Type B pancreatic cell (in vitro differentiated cells): ENCODE measurements around the gene ETV4. TPM values are rescaled to one million over a fixed set of nuclear protein-coding genes. Genes with fewer than 3 reads are reported as not detected.

Source experiments
- DNase-seq: peaks from one replicate; pipeline ENCODE4 v3.0.0; 2021; ENCODE audit warnings: mixed read lengths; ENCODE audit not compliant: unreplicated experiment; ENCODE audit errors: extremely low spot score
- H3K27ac Mint-ChIP-seq: 2 replicates; pipeline ENCODE4 v1.8.0; 2021; ENCODE audit warnings: mild to moderate bottlenecking, mixed read lengths
- H3K27me3 Mint-ChIP-seq: 2 replicates; pipeline ENCODE4 v1.8.0; 2021; ENCODE audit warnings: mixed read lengths
- H3K36me3 Mint-ChIP-seq: 2 replicates; pipeline ENCODE4 v1.8.0; 2021; ENCODE audit warnings: mixed read lengths
- H3K4me1 Mint-ChIP-seq: one replicate; pipeline ENCODE4 v1.8.0; 2021; ENCODE audit warnings: mixed read lengths; ENCODE audit not compliant: unreplicated experiment
- H3K4me3 Mint-ChIP-seq: 2 replicates; pipeline ENCODE4 v1.8.0; 2021; ENCODE audit warnings: mild to moderate bottlenecking, mixed read lengths
- H3K9me3 Mint-ChIP-seq: 2 replicates; pipeline ENCODE4 v1.8.0; 2021; ENCODE audit warnings: mixed read lengths
- CTCF ChIP-seq: fragments of 200-600 bp; sonication (generic); conservative IDR thresholded peaks from 2 replicates; pipeline ENCODE4 v1.5.0; 2021; ENCODE audit warnings: antibody characterized with exemption, mild to moderate bottlenecking
- total RNA-seq: library from RNA; stranded (reverse); gene quantifications from 2 replicates; pipeline ENCODE4 v1.2.1, GENCODE V29; 2021; ENCODE audit warnings: low replicate concordance

The ETV4 gene
- total RNA-seq, 1 donor from 2014 or later: 18.3 TPM

GRCh38 chr17:43531955-43532354 lies 14.2 kb downstream of the ETV4 start:
- no peak overlapping the region for H3K27ac Mint-ChIP-seq
- H3K4me3 Mint-ChIP-seq: no peak overlapping the region
- no peak for TF ChIP-seq CTCF
- no peaks in the 10 kb centered on the region for H3K27me3 Mint-ChIP-seq
- DNase-seq: no peak
- H3K4me1 Mint-ChIP-seq: peaks cover 26% of the 10 kb centered on the region
- H3K36me3 Mint-ChIP-seq: peaks cover 7% of the 10 kb centered on the region
- H3K9me3 Mint-ChIP-seq: no peaks in the 10 kb centered on the region

DNA sequence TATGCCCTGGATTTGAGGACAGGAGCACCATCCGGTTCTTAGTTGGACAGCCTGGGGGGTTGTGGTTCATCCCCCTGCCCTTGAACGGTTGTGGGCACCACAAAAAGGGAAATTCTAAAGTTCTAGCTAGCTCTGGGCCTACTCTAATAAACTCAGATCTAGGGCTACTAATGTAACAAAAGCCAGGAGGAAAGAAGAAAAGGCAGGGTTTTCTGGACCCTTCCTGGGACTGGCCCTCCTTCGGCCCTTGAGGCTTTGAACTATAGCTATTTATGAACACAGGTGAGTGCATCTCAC lies 15.1 kb downstream of the ETV4 start:
- no peak for DNase-seq
- Mint-ChIP-seq H3K36me3 (peaks cover 8% of the 10 kb centered on the region), H3K27me3 (no peaks in the 10 kb centered on the region), H3K27ac (peak overlapping the region; percentile 85), H3K9me3 (no peaks in the 10 kb centered on the region), H3K4me3 (peak overlapping the region; percentile 74), H3K4me1 (peaks cover 22% of the 10 kb centered on the region)
- TF ChIP-seq CTCF: no peak

DNA sequence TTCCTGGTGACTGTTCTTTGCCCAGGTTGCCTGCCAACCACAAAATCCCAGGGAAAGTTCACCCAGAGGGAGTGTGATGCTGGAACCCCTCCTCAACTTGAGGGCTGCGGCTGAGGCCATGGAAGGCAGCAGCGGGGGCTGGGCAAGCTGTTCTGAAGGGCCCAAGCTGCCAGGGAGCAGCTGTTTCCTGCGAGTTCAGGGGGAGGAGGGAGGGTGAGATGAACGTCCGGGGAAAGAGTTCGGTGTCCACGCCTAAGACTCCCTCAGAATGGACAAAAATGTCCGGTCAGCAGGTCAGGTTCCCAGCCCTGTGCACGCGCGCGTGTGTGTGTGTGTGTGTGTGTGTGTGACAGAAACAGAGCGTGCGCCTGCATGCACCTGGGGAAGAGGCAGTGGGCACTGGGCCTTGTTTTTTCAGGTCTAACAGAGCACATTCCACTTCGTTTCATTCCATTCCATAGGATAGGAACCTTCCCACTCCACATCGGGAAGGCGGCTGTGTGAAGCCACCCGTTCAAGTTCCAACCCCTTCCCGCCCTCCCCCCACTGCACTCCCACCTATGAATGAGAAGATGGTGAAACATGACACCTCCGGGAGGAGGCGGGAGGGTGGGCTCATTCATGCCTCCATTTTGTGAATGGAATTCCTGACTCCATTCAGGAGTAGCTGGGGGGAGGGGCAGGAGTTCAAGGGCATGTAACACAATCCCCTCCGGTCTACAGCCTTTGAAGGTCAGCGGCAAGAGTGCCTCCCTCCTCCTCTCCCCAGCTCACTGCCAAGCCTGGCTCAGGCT lies 15.7 kb downstream of the ETV4 start:
- TF ChIP-seq CTCF: no peak
- Mint-ChIP-seq H3K4me3 (peak overlapping the region; percentile 74), H3K27me3 (no peaks in the 10 kb centered on the region), H3K9me3 (no peaks in the 10 kb centered on the region), H3K4me1 (peaks cover 26% of the 10 kb centered on the region), H3K36me3 (peaks cover 8% of the 10 kb centered on the region), H3K27ac (peak overlapping the region; percentile 85)
- peak; percentile 91 for DNase-seq

GRCh38 chr17:43529947-43530287 lies 16.2 kb downstream of the ETV4 start:
- Mint-ChIP-seq H3K4me1 (peaks cover 32% of the 10 kb centered on the region), H3K4me3 (peak overlapping the region; percentile 74), H3K27me3 (no peaks in the 10 kb centered on the region), H3K9me3 (no peaks in the 10 kb centered on the region), H3K27ac (peak overlapping the region; percentile 70), H3K36me3 (peaks cover 13% of the 10 kb centered on the region)
- no peak for DNase-seq
- no peak for TF ChIP-seq CTCF

GRCh38 chr17:43528988-43529814 lies 16.9 kb downstream of the ETV4 start:
- no peaks in the 10 kb centered on the region for H3K27me3 Mint-ChIP-seq
- DNase-seq: no peak
- H3K4me3 Mint-ChIP-seq: no peak overlapping the region
- peak overlapping the region; percentile 6 for H3K27ac Mint-ChIP-seq
- peaks cover 17% of the 10 kb centered on the region for H3K36me3 Mint-ChIP-seq
- H3K9me3 Mint-ChIP-seq: no peaks in the 10 kb centered on the region
- H3K4me1 Mint-ChIP-seq: peaks cover 33% of the 10 kb centered on the region
- no peak for TF ChIP-seq CTCF
